ENCODE measurements around the gene XPNPEP3.
"Not testable (repeated sequence)": the region's sequence is repeated elsewhere in the genome, so short reads cannot be mapped to it uniquely, and the experiment has no call there.

Gene XPNPEP3
- 15.0 to 21.5 (median 17.0) reads per million in 3 donors for total RNA-seq

GRCh38 chr22:40856513-40857308 is at the start of gene XPNPEP3, which contains the start of gene ST13:
TSS of gene XPNPEP3 (plus strand) at chr22:40857148. CDS start at chr22:40857182, 34 bp downstream.
TSS of gene ST13 (minus strand) at chr22:40856639. CDS start at chr22:40856540, 99 bp downstream.
- H3K4me3 ChIP-seq (ENCODE audit: insufficient read depth, low read depth, low read length, poor library complexity, severe bottlenecking) = peak within 1 kb of the TSS; percentile 87
- no peaks in the 10 kb centered on the region for H3K36me3 ChIP-seq (ENCODE audit: control insufficient read depth, insufficient read depth, low read length)
- peak; percentile 92 to 95 (median 94) for DNase-seq
- peaks cover 24% of the 10 kb centered on the region for H3K4me1 ChIP-seq (ENCODE audit: control insufficient read depth, insufficient read depth, low read length, poor library complexity, severe bottlenecking)
- H3K27ac ChIP-seq (ENCODE audit: insufficient read depth, low read length, poor library complexity, severe bottlenecking) = peak within 1 kb of the TSS; percentile 95
- no peaks in the 10 kb centered on the region for H3K27me3 ChIP-seq (replicated peaks; ENCODE audit: control insufficient read depth, insufficient read depth, low read length, poor library complexity, severe bottlenecking)
- no peaks in the 10 kb centered on the region for H3K9me3 ChIP-seq (ENCODE audit: control insufficient read depth, low read length)

- no peaks in the 10 kb centered on the region for H3K36me3 ChIP-seq (ENCODE audit: control insufficient read depth, insufficient read depth, low read length)
- DNase-seq = no peak
- H3K4me1 ChIP-seq (ENCODE audit: control insufficient read depth, insufficient read depth, low read length, poor library complexity, severe bottlenecking) = no peaks in the 10 kb centered on the region
- no peaks in the 10 kb centered on the region for H3K9me3 ChIP-seq (ENCODE audit: control insufficient read depth, low read length)
- no peak overlapping the region for H3K4me3 ChIP-seq (ENCODE audit: insufficient read depth, low read depth, low read length, poor library complexity, severe bottlenecking)
- no peak overlapping the region for H3K27ac ChIP-seq (ENCODE audit: insufficient read depth, low read length, poor library complexity, severe bottlenecking)
- H3K27me3 ChIP-seq (replicated peaks; ENCODE audit: control insufficient read depth, insufficient read depth, low read length, poor library complexity, severe bottlenecking) = no peaks in the 10 kb centered on the region
Observed at GRCh38 chr22:40808018-40808841, 48.7 kb upstream of the XPNPEP3 start.

GRCh38 chr22:40813912-40814315 is 43.0 kb upstream of the XPNPEP3 start:
- Histone ChIP-seq H3K36me3 (ENCODE audit: control insufficient read depth, insufficient read depth, low read length) (no peaks in the 10 kb centered on the region), H3K9me3 (ENCODE audit: control insufficient read depth, low read length) (no peaks in the 10 kb centered on the region), H3K4me3 (ENCODE audit: insufficient read depth, low read depth, low read length, poor library complexity, severe bottlenecking) (no peak overlapping the region), H3K27ac (ENCODE audit: insufficient read depth, low read length, poor library complexity, severe bottlenecking) (no peak overlapping the region), H3K4me1 (ENCODE audit: control insufficient read depth, insufficient read depth, low read length, poor library complexity, severe bottlenecking) (peaks cover 7% of the 10 kb centered on the region), H3K27me3 (replicated peaks; ENCODE audit: control insufficient read depth, insufficient read depth, low read length, poor library complexity, severe bottlenecking) (no peaks in the 10 kb centered on the region)
- DNase-seq = no peak

- Histone ChIP-seq H3K27ac (ENCODE audit: insufficient read depth, low read length, poor library complexity, severe bottlenecking) (no peak overlapping the region), H3K36me3 (ENCODE audit: control insufficient read depth, insufficient read depth, low read length) (no peaks in the 10 kb centered on the region), H3K4me3 (ENCODE audit: insufficient read depth, low read depth, low read length, poor library complexity, severe bottlenecking) (no peak overlapping the region), H3K4me1 (ENCODE audit: control insufficient read depth, insufficient read depth, low read length, poor library complexity, severe bottlenecking) (peaks cover 7% of the 10 kb centered on the region), H3K9me3 (ENCODE audit: control insufficient read depth, low read length) (no peaks in the 10 kb centered on the region), H3K27me3 (replicated peaks; ENCODE audit: control insufficient read depth, insufficient read depth, low read length, poor library complexity, severe bottlenecking) (no peaks in the 10 kb centered on the region)
- DNase-seq = no peak
Observed at GRCh38 chr22:40817737-40818136, 39.2 kb upstream of the XPNPEP3 start.

GRCh38 chr22:40818192-40818746 is 38.7 kb upstream of the XPNPEP3 start:
- Histone ChIP-seq H3K4me3 (ENCODE audit: insufficient read depth, low read depth, low read length, poor library complexity, severe bottlenecking) (peak overlapping the region; percentile 100), H3K36me3 (ENCODE audit: control insufficient read depth, insufficient read depth, low read length) (no peaks in the 10 kb centered on the region), H3K27me3 (replicated peaks; ENCODE audit: control insufficient read depth, insufficient read depth, low read length, poor library complexity, severe bottlenecking) (no peaks in the 10 kb centered on the region), H3K4me1 (ENCODE audit: control insufficient read depth, insufficient read depth, low read length, poor library complexity, severe bottlenecking) (peaks cover 7% of the 10 kb centered on the region), H3K9me3 (ENCODE audit: control insufficient read depth, low read length) (no peaks in the 10 kb centered on the region), H3K27ac (ENCODE audit: insufficient read depth, low read length, poor library complexity, severe bottlenecking) (no peak overlapping the region)
- DNase-seq = no peak

- Histone ChIP-seq H3K4me3 (ENCODE audit: insufficient read depth, low read depth, low read length, poor library complexity, severe bottlenecking) (peak within 1 kb of the TSS; percentile 100), H3K27ac (ENCODE audit: insufficient read depth, low read length, poor library complexity, severe bottlenecking) (peak within 1 kb of the TSS; percentile 87), H3K27me3 (replicated peaks; ENCODE audit: control insufficient read depth, insufficient read depth, low read length, poor library complexity, severe bottlenecking) (no peaks in the 10 kb centered on the region), H3K36me3 (ENCODE audit: control insufficient read depth, insufficient read depth, low read length) (peaks cover under 1% of the 10 kb centered on the region), H3K4me1 (ENCODE audit: control insufficient read depth, insufficient read depth, low read length, poor library complexity, severe bottlenecking) (peaks cover 7% of the 10 kb centered on the region), H3K9me3 (ENCODE audit: control insufficient read depth, low read length) (no peaks in the 10 kb centered on the region)
- peak; percentile 74 to 83 (median 82) for DNase-seq
Observed at GRCh38 chr22:40818747-40819598, 38.0 kb upstream of the XPNPEP3 start, which contains the start of gene SLC25A17. TSS of gene SLC25A17 (minus strand) at chr22:40819346. CDS start at chr22:40819248, 98 bp downstream.

GRCh38 chr22:40819599-40820140 is 37.3 kb upstream of the XPNPEP3 start:
- Histone ChIP-seq H3K4me1 (ENCODE audit: control insufficient read depth, insufficient read depth, low read length, poor library complexity, severe bottlenecking) (peaks cover 7% of the 10 kb centered on the region), H3K27ac (ENCODE audit: insufficient read depth, low read length, poor library complexity, severe bottlenecking) (peak overlapping the region; percentile 59), H3K4me3 (ENCODE audit: insufficient read depth, low read depth, low read length, poor library complexity, severe bottlenecking) (peak overlapping the region; percentile 100), H3K27me3 (replicated peaks; ENCODE audit: control insufficient read depth, insufficient read depth, low read length, poor library complexity, severe bottlenecking) (no peaks in the 10 kb centered on the region), H3K9me3 (ENCODE audit: control insufficient read depth, low read length) (no peaks in the 10 kb centered on the region), H3K36me3 (ENCODE audit: control insufficient read depth, insufficient read depth, low read length) (peaks cover 6% of the 10 kb centered on the region)
- no peak for DNase-seq

- H3K4me3 ChIP-seq (ENCODE audit: insufficient read depth, low read depth, low read length, poor library complexity, severe bottlenecking) = no peak overlapping the region
- no peaks in the 10 kb centered on the region for H3K27me3 ChIP-seq (replicated peaks; ENCODE audit: control insufficient read depth, insufficient read depth, low read length, poor library complexity, severe bottlenecking)
- H3K9me3 ChIP-seq (ENCODE audit: control insufficient read depth, low read length) = no peaks in the 10 kb centered on the region
- H3K36me3 ChIP-seq (ENCODE audit: control insufficient read depth, insufficient read depth, low read length) = peaks cover 11% of the 10 kb centered on the region
- H3K27ac ChIP-seq (ENCODE audit: insufficient read depth, low read length, poor library complexity, severe bottlenecking) = no peak overlapping the region
- H3K4me1 ChIP-seq (ENCODE audit: control insufficient read depth, insufficient read depth, low read length, poor library complexity, severe bottlenecking) = no peaks in the 10 kb centered on the region
- DNase-seq = no peak
Observed at GRCh38 chr22:40823426-40823825, 33.5 kb upstream of the XPNPEP3 start.

GRCh38 chr22:40826292-40826691 is 30.7 kb upstream of the XPNPEP3 start:
- not testable (repeated sequence) for H3K4me1 ChIP-seq (ENCODE audit: control insufficient read depth, insufficient read depth, low read length, poor library complexity, severe bottlenecking); DNase-seq; H3K27ac ChIP-seq (ENCODE audit: insufficient read depth, low read length, poor library complexity, severe bottlenecking); H3K9me3 ChIP-seq (ENCODE audit: control insufficient read depth, low read length); H3K4me3 ChIP-seq (ENCODE audit: insufficient read depth, low read depth, low read length, poor library complexity, severe bottlenecking); H3K27me3 ChIP-seq (replicated peaks; ENCODE audit: control insufficient read depth, insufficient read depth, low read length, poor library complexity, severe bottlenecking)
- H3K36me3 ChIP-seq (ENCODE audit: control insufficient read depth, insufficient read depth, low read length) = peaks cover 34% of the 10 kb centered on the region
